Measurements from ENCODE around the gene CYBC1.
"Not testable (repeated sequence)": the region's sequence is repeated elsewhere in the genome, so short reads cannot be mapped to it uniquely, and the experiment has no call there.

CYBC1 gene

GRCh38 chr17:82432017-82432416 is 18.5 kb downstream of the CYBC1 start:
- FAIRE-seq = no peak

GRCh38 chr17:82429824-82430223 is 20.7 kb downstream of the CYBC1 start:
- FAIRE-seq = no peak

GRCh38 chr17:82428546-82428945 is 22.0 kb downstream of the CYBC1 start:
- FAIRE-seq = no peak

- FAIRE-seq = no peak
These were observed 25.7 kb downstream of the CYBC1 start for GRCh38 chr17:82424863-82425159.

GRCh38 chr17:82424001-82424862 is 26.3 kb downstream of the CYBC1 start:
- FAIRE-seq = no peak

- FAIRE-seq = no peak
These were observed 31.0 kb downstream of the CYBC1 start for GRCh38 chr17:82419540-82419939.

GRCh38 chr17:82418001-82418986 is 32.3 kb downstream of the CYBC1 start, which contains the start of the genes HEXD and OGFOD3:
TSS of gene HEXD (plus strand) at chr17:82418347. CDS start at chr17:82419800, 1,453 bp downstream.
TSS of gene OGFOD3 (minus strand) at chr17:82418586. CDS start at chr17:82418485, 101 bp downstream.
- no peak for FAIRE-seq

GRCh38 chr17:82416771-82417170 is 33.8 kb downstream of the CYBC1 start:
- FAIRE-seq = no peak

GRCh38 chr17:82416264-82416663 is 34.3 kb downstream of the CYBC1 start:
- no peak for FAIRE-seq

GRCh38 chr17:82415786-82416185 is 34.8 kb downstream of the CYBC1 start:
- FAIRE-seq = no peak

GRCh38 chr17:82415336-82415735 is 35.2 kb downstream of the CYBC1 start:
- no peak for FAIRE-seq

- no peak for FAIRE-seq
These were observed 35.8 kb downstream of the CYBC1 start for GRCh38 chr17:82414548-82415281.

GRCh38 chr17:82412535-82413520 is 37.7 kb downstream of the CYBC1 start:
- no peak for FAIRE-seq

- FAIRE-seq = not testable (repeated sequence)
These were observed 38.5 kb downstream of the CYBC1 start for GRCh38 chr17:82412081-82412480.

GRCh38 chr17:82411396-82412053 is 39.0 kb downstream of the CYBC1 start:
- no peak for FAIRE-seq

- FAIRE-seq = no peak
These were observed 40.4 kb downstream of the CYBC1 start for GRCh38 chr17:82410014-82410716.

- FAIRE-seq = no peak
These were observed 41.6 kb downstream of the CYBC1 start for GRCh38 chr17:82408938-82409318.

GRCh38 chr17:82408288-82408937 is 42.1 kb downstream of the CYBC1 start:
- no peak for FAIRE-seq

- no peak for FAIRE-seq
These were observed 43.3 kb downstream of the CYBC1 start for GRCh38 chr17:82407255-82407654.

- no peak for FAIRE-seq
These were observed 44.4 kb downstream of the CYBC1 start for GRCh38 chr17:82406131-82406671.

Data from TTC549 (cell line).